Pancreas (tissue), 10 donors: ENCODE results near the gene PGLYRP3. TPM values are rescaled to one million over a fixed set of nuclear protein-coding genes. Genes with fewer than 3 reads are reported as not detected.
A peak's percentile ranks its signal among the peaks of the same experiment; 100 is the strongest.

Experiments used
- ATAC-seq, 4 donors: fragments of 200-7000 bp; cut with Tn5 transposase; one replicate each; pipeline versions ENCODE4 v1.8.0 to v1.9.1; 2020; ENCODE audit warnings: mild to moderate bottlenecking in 4 of 4, moderate library complexity in 4 of 4
- DNase-seq, 6 donors: peaks; one replicate each; pipeline ENCODE4 v3.0.0-alpha.2; 2020
- FAIRE-seq: peaks from 2 replicates; lab custom pipeline; 2012; peaks lifted over from hg19 to GRCh38; lab: Jason Lieb, UNC
- H3K27ac ChIP-seq, 4 donors: fragments of 200-600 bp; sonication (generic); 1 replicate in 3 of 4; 2 replicates in 1 of 4; pipeline versions ENCODE4 v1.5.0 to v1.8.0; 2020
- H3K27me3 ChIP-seq, 4 donors: fragments of 200-600 bp; one replicate each; pipeline ENCODE4 v1.8.0; 2021
- H3K36me3 ChIP-seq, 3 donors: fragments of 200-600 bp; sonication (generic) in 1 of 3; one replicate each; pipeline versions ENCODE4 v1.5.0 to v1.8.0; 2020 to 2021
- H3K4me1 ChIP-seq, 3 donors: fragments of 200-600 bp; one replicate each; pipeline ENCODE4 v1.8.0; 2021
- H3K4me3 ChIP-seq, 4 donors: fragments of 200-600 bp; sonication (generic) in 2 of 4; one replicate each; pipeline versions ENCODE4 v1.5.0 to v1.8.0; 2020 to 2021
- H3K9me3 ChIP-seq, 4 donors: fragments of 200-600 bp; one replicate each; pipeline ENCODE4 v1.8.0; 2021
- WGBS, 2 donors: extraction: QIAGEN DNeasy Blood & Tissue Kit; methylation state at CpG; one replicate each; pipeline ENCODE4 v1.1.7; 2013; 5-methylcytosine and 5-hydroxymethylcytosine counted together
- intact Hi-C, 3 donors: fragments of 100-400 bp; cut with DNase I; formaldehyde crosslinking; loops; one replicate each; pipeline versions ENCODE4 v1.11.1 to v1.14.2; 2022
- polyA plus RNA-seq, 2 donors: library from polyadenylated mRNA; stranded (reverse); fragments of 200-250 nt; gene quantifications; one replicate each; pipeline ENCODE4 v1.2.3, GENCODE V29; 2013
- total RNA-seq, 6 donors: library from RNA; stranded (reverse); fragmentation: NEBNext Ultra II Directional in 4 of 6; extraction: Animal tissue kit (Norgen Biotek cat#: 25700) in 4 of 6; gene quantifications; one replicate each; pipeline versions ENCODE4 v1.2.1 to v1.2.4, GENCODE V29; 2021 to 2023
- TF ChIP-seq, protein P1 (sequence below), 4 donors: fragments of 200-600 bp; sonication (generic) in 3 of 4; IDR thresholded peaks; one replicate each; pipeline versions ENCODE4 v1.5.0 to v1.8.0; 2021; ENCODE audit warnings: antibody characterized with exemption in 4 of 4
- donor health status: healthy with polysubstance abuse.
- donor health status: DM: no; HTN: no; CAD: no; lungs with moderate emphysema.
- donor health status: DM: no; HTN: no; CAD: no.
- donor health status: control.
- donor health status: control.
- donor health status: Bipolar disorder and iron deficiency.
- donor health status: DM: yes; HTN: yes; CAD: no.
- donor health status: DM: no; HTN: no; CAD: no.
- donor health status: DM: no; HTN: no; CAD: no.
- donor health status: DM: yes; HTN: yes; CAD: no.

PGLYRP3 gene
- total and polyA plus RNA-seq, 8 donors: not detected

DNA sequence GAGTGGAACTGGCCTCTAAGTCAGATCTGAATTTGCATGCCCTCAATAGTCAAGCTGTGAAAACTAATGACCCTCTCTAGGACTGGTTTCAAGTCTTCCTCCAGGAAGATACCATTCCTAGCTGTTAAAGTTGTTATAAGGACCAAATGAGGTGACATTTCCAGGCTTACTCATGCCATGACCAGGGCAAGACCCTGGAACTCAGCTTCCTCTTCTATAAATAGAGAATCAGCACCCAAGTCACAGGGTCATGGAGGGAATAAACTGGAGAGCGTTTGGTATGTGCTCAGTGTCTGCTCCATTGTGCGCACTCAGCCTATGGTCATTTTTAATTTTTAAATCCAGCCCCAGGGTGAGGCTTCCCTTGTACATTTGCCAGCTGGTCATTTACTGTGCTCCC is 47.4 kb upstream of the PGLYRP3 start:
- ATAC-seq: peak in 1 of 4 donors; percentile 28
- no peak for FAIRE-seq
- no peak for DNase-seq
- intact Hi-C loops: no loop called here
- H3K4me1 ChIP-seq: no peaks in the 10 kb centered on the region
- no peaks in the 10 kb centered on the region for H3K36me3 ChIP-seq
- H3K9me3 ChIP-seq: no peaks in the 10 kb centered on the region
- no peaks in the 10 kb centered on the region for H3K27me3 ChIP-seq
- TF ChIP-seq, protein P1, sequence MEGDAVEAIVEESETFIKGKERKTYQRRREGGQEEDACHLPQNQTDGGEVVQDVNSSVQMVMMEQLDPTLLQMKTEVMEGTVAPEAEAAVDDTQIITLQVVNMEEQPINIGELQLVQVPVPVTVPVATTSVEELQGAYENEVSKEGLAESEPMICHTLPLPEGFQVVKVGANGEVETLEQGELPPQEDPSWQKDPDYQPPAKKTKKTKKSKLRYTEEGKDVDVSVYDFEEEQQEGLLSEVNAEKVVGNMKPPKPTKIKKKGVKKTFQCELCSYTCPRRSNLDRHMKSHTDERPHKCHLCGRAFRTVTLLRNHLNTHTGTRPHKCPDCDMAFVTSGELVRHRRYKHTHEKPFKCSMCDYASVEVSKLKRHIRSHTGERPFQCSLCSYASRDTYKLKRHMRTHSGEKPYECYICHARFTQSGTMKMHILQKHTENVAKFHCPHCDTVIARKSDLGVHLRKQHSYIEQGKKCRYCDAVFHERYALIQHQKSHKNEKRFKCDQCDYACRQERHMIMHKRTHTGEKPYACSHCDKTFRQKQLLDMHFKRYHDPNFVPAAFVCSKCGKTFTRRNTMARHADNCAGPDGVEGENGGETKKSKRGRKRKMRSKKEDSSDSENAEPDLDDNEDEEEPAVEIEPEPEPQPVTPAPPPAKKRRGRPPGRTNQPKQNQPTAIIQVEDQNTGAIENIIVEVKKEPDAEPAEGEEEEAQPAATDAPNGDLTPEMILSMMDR (IDR thresholded peaks at IDR 0.05): no peak
- WGBS, 2 donors: 84 to 86% methylated on average over 2 of the region's 2 CpGs
- H3K4me3 ChIP-seq: no peak overlapping the region
- H3K27ac ChIP-seq: no peak overlapping the region

DNA sequence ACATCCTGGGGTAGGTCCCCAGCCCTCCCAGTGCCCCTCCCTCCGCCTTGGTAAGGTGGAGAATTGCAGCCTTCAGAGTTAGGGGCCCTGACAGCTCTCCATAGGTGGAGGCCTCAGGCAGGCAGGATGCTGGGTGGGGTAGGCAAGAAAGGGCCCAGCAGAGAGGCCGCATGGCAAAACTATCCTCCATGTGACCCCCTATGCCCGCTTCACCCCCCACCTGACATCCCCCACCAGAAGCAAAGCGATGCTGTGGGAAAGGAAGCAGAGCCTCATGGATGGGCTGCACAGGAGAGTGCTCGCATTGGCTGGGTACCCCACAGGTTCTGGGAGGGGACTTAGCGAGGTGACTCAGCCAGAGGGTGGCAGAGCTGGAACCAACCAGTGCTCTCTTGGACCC is 46.5 kb upstream of the PGLYRP3 start:
- Histone ChIP-seq H3K27me3 (no peaks in the 10 kb centered on the region), H3K9me3 (no peaks in the 10 kb centered on the region), H3K27ac (no peak overlapping the region), H3K4me1 (no peaks in the 10 kb centered on the region), H3K4me3 (peak overlapping the region in 1 of 4 donors; percentile 9), H3K36me3 (no peaks in the 10 kb centered on the region)
- DNase-seq (no peak), FAIRE-seq (no peak), ATAC-seq (no peak)
- 76 to 84% methylated on average over 6 of the region's 6 CpGs for WGBS, 2 donors
- TF ChIP-seq, protein P1 (IDR thresholded peaks at IDR 0.05): no peak
- intact Hi-C loops: no loop called here

DNA sequence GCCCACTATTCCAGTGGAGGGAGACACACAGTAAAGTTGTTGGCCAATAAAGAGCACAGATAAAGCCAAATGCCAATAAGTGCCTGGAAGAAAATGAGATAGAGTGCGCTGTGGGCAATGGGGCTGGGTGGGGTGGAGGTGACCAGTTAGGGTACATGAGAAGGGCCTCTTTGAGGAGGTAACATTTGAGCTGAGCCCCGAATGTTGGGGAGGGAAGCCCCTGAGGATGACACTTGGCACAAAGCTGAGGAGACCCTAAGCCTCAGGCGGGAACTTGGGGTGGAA is 45.9 kb upstream of the PGLYRP3 start:
- no peaks in the 10 kb centered on the region for H3K4me1 ChIP-seq
- H3K4me3 ChIP-seq: peak overlapping the region in 1 of 4 donors; percentile 9
- H3K9me3 ChIP-seq: no peaks in the 10 kb centered on the region
- H3K36me3 ChIP-seq: no peaks in the 10 kb centered on the region
- FAIRE-seq: no peak
- 67 to 76% methylated on average over 3 of the region's 3 CpGs for WGBS, 2 donors
- H3K27me3 ChIP-seq: no peaks in the 10 kb centered on the region
- ATAC-seq: no peak
- no peak overlapping the region for H3K27ac ChIP-seq
- no peak for DNase-seq
- intact Hi-C loops: no loop called here
- TF ChIP-seq, protein P1 (IDR thresholded peaks at IDR 0.05): no peak

DNA sequence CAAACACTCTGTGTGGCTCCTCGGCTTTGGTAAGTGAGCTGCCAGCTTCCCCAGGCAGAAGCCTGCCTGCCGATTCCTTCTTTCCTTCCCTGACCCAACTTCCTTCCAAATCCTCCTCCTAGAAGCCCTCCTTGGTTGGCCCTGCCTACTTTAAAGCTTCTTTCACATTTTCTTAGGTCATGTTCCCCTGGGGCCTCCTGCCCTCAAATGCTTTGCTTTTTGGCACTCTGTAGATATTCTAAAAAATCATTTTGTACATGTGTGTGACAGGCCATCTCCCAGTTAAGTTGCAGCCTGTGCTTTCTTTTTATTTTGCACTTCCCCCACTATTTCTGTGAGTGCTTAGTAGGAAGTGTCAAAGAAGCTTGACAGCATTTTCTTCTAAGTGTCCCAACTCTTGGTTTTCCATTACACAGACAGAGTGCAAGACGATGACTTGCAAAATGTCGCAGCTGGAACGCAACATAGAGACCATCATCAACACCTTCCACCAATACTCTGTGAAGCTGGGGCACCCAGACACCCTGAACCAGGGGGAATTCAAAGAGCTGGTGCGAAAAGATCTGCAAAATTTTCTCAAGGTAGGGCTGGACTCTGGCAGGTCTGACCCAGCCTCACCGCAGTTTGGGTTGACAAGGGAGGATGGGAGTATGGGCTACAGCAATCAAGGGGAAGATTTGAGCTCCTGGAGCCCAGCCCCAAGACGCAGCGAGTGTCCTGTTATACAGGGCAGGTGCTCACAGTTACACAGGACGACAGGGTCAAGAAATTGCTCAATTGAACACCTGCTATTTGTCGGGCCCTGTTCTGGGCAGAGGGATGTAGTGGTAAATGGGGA is 45.3 kb upstream of the PGLYRP3 start, which contains the start of gene S100A9:
Gene S100A9, plus strand, starts transcription at position 2 of the 838 bp plus-strand sequence. Its CDS starts 430 bp downstream, at position 432.
- no peak for DNase-seq
- Histone ChIP-seq H3K27me3 (peaks cover 0 to 3% (median 0%) of the 10 kb centered on the region in 4 donors), H3K4me1 (no peaks in the 10 kb centered on the region), H3K4me3 (peak within 1 kb of the TSS in 1 of 4 donors; percentile 9), H3K36me3 (no peaks in the 10 kb centered on the region), H3K9me3 (no peaks in the 10 kb centered on the region), H3K27ac (no peak within 1 kb of the TSS)
- ATAC-seq: no peak
- FAIRE-seq: no peak
- WGBS, 2 donors: 67 to 68% methylated on average over 11 of the region's 11 CpGs
- TF ChIP-seq, protein P1 (IDR thresholded peaks at IDR 0.05): no peak
- intact Hi-C loops: no loop called here
